ENCODE results near the gene LSP1.

The LSP1 gene

DNA sequence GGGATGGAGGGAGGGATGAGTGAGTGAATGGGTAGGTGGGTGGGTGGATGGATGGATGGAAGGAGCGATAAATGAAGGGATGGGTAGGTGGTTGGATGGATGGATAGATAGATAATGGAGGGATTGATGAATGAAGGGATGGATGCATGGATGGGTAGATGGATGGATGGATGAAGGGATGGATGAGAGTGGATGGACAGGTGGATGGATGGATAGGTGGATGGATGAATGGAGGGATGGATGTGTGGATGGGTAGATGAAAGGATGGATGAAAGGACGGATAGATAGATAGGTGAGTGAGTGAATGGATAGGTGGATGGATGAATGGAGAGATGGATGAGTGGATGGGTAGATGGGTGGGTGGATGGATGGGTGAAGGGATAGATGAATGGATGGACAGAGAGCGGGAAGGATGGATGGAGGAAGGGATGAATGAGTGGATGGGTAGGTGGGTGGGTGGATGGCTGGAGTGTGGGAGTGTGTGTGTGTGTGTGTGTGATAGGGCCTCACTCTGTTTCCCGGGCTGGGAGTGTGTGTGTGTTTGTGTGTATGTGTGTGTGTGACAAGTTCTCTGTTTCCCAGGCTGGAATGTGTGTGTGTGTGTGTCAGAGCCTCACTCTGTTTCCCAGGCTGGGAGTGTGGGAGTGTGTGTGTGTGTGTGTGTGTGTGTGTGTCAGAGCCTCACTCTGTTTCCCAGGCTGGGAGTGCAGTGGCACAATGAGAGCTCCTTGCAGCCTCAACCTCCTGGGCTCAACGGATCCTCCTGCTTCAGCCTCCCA lies 40.9 kb downstream of the LSP1 start:
- DNase-seq: no peak

DNA sequence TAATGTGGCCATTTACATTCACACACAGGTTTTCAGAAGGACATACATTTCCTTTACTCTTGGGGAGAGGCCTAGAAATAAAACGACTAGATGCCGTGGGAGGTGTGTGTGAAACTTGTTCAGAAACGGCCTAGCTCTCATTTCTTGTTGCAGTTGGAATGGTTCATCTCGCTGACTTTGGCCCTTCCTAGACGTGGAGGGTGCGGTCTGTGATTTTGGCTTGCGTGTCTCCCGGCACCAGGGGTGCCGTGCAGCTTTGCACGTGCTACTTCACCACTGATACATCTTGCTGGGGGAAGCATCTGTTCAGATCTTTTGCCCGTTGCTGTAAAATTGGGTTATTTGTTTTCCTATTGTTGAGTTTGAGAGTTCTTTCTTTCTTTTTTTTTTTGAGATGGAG lies 41.9 kb downstream of the LSP1 start:
- DNase-seq: no peak

DNA sequence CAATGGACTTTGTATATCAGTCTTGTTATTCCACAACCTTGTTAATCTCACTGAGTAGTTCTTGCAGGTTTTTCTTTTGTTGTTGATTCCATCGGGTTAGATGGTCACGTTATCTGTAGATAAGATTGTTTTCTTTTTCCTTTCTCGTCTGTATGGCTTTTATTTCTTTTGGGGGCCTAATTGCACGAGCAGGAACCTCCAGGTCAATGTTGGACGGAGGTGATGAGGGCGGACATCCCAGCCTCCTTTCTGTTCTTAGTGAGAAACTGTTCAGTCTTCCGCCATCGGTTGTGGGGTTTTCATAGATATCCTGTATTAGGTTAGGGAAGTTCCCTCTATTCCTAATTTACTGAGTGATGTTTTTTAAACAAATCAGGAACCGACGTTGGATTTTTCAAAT lies 43.6 kb downstream of the LSP1 start:
- DNase-seq: no peak

DNA sequence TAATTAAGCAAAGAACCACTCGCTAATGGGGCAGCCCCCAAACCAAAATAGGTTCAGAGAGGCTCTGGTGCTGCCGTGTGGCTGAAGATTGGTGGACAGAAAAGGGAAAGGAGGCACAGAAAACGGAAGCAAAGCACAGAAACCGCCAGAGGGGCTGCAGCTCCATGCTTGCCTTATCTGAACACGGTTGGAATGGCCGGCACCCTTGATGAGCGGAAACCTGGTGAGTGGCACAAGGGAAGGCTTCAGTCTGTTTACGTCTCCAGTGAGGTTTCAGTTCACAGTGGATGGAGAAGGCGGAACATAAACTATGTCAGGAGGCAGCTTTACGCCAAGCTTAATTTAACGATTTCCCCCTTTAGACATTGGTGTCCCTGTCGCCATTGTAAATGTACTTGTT lies 44.0 kb downstream of the LSP1 start:
- no peak for DNase-seq

DNA sequence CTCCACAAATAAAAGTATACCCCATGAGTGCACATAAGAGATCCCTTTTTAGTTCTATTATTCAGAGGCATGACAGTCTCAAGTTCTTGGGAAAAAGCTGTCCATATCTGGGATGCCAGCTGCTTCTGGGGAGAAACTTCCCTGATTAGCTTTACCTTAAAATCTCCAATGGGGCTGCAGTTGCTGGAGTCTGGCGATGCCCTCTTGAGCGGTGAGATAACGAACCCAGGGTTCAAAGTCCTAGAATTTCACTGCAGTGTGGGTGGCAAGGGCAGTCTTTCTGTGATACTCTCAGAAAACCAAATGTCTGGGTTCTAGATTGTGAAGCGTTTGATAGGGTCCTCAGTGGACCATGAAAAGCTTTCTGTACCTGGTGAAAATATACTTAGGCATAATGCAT lies 46.2 kb downstream of the LSP1 start:
- no peak for DNase-seq

DNA sequence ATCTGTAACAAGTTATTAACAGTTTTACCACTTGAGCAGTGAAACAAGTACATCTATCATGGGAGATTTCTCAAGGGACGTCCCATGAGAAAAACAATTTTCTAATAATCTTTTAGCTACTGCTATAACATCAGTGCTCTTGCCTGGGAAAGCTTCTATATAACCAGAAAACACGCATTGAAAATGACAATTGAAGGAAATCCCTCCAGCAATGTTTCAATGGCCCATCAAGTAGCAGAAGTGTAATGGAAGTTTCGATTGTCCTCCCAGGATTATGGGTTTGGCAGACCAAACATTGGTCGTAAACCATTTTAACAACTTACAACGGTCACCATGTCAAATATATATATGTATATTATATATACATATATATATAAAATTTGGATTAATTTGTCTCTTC lies 46.8 kb downstream of the LSP1 start:
- DNase-seq: no peak

DNA sequence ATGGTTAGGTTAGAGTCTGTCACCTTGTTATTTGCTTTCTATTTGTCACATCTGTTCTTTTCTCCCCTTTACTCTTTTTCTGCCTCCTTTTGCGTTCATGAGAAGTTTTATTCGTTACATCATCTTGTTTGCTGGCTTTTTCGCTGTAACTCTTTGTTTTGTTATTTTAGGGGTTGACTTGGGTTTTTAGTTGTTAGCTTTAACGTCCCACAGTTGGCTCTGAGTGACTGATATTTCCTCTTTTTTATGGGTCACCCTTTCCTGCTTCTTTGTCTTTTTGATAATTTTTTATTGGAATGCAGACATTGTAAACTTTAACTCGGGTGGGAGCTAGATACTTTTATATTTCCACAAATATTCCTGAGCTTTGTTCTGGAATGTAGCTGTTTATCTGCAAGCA lies 53.3 kb downstream of the LSP1 start:
- DNase-seq: no peak

DNA sequence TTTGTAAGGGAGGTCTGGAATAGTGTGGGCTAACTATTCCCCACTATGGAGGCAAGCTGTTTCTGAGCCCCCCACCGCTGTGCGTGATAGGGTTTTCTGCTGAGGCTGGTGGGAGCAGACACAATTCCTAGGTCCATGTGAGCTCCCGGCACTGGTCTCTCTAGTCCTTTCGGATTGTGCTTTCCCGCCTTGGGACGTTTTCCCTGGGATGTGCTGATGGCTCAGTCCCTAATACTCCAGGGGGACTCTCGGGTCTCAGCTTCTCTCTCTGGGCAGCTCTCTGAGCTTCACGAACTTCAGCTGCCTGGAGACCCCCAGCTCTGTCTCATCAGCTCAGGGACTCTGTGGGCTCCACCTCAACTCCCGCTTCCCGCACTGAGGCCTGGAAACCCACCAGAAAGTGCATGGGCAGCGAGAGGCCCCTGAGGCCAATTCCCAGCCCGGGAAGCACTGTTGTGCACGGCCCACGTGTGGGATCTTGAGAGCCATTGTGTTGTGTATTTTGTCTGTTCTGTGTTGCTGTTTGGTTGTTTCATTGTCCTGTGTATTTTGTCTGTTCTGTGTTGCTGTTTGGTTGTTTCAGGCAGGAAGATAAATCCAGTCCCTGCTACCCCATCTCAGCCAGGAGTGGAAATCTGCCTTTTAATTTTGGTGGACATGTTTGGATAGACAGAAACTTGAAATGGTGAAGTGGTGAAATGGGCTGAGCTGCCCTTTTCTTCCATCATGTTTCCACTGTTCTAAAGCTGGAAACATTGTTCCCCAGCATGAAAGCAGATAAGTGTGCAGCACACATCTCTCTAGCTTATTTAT lies 53.9 kb downstream of the LSP1 start:
- no peak for DNase-seq

DNA sequence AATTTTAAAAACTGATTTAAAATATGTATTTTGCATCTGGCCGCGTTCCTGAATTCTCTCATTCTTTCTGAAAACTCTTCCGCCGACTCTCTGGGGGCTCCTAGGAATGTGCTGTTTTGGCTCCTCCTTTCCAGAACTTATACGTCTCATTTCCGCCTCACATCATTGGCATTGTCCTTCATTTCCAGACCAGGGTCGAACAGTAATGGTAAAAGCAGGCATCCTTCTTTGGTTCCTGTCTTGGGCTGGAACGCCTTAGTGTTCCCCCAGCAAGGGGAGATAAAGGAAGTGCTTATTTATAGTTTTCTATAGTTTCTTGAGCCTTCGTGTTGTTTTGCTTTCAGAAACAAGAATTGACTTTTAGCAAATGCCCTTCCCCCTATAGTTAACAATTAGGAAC lies 55.7 kb downstream of the LSP1 start:
- peak; percentile 64 for DNase-seq

DNA sequence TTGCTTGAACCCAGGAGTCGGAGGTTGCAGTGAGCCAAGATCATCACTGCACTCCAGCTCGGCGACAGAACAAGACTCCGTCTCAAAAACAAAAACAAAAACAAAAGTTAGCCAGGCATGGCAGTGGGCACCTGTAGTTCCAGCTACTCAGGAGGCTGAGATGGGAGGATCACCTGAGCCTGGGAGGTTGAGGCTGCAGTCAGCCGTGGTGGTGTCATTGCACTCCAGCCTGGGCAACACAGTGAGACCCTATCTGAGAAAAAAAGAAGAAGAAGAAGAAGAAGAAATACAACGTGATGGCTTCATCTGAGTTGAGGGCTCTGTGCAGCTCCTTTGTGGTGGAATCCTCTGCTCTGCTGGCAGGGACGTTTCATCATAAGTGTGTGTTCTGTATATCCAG lies 56.6 kb downstream of the LSP1 start:
- DNase-seq: no peak

DNA sequence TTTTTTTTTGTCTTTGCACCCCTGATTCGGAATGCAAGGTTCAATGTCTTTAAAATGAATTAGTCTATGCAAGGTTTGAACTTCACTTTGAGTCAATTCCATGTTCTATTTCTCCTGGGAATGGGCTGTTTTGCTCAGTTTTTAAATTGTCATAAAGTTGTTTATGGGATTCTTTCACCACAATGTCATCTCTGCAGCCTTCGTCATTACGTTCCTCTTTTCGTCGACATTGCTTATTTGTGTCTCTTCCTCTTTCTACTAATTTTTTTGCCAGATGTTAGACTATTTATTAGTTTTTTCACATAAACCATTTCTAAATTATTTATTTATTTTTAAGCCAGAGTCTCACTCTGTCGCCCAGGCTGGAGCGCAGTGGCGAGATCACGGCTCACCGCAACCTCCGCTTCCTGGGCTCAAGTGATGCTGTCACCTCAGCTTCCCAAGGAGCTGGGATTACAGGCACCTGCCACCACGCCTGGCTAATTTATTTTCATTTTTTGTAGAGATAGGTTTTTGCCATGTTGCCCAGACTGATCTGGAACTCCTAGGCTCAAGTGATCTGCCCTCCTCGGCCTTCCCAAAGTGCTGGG lies 59.5 kb downstream of the LSP1 start:
- no peak for DNase-seq

DNA sequence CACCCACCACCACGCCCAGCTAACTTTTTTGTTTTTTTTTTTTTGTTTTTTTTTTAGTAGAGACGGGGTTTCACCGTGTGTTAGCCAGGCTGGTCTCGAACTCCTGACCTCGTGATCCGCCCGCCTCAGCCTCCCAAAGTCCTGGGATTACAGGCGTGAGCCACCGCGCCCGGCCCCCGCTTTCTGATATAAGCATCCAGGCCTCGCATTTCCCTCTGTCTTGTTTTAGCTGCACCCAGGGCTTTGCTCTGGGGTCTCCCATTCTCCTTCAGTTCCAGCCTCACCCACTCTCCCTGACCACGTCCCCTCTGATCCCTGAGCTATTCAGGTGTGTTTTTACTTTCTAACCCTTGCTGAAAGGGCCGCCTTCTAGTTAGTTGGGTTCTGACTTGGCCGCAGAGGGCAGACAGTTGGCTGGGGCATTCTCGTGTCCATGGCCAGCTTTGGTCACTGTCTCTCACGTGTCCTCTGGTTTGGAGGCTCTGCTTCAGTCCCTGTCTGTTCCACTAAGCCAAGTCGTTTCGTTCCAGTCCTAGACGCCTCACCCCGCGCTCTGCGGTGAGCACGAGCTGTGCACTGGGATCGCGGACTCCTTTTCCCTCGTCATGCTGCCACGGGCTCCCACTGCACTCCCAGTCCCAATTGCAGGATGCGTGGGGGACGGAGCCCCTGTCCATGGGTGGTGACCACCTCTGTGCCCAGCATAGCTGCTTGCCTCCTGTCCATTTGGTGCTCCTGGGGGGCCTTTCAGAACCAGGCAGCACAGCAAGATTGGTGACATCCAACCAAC lies 60.6 kb downstream of the LSP1 start:
- DNase-seq: no peak

DNA sequence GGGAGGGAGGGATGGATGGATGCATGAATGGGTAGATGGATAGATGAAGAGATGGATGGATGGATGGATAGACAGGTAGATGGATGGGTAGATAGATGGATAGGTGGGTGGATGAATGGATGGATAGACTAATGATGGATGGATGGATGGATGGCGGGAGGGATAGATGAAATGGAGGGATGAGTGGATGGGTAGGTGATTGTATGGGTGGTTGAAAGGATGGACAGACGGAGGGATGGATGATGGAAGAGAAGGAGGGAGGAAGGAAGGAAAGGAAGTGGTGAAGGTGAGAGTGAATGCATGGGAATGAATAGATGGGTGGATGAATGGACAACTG lies 62.9 kb downstream of the LSP1 start:
- DNase-seq: no peak

DNA sequence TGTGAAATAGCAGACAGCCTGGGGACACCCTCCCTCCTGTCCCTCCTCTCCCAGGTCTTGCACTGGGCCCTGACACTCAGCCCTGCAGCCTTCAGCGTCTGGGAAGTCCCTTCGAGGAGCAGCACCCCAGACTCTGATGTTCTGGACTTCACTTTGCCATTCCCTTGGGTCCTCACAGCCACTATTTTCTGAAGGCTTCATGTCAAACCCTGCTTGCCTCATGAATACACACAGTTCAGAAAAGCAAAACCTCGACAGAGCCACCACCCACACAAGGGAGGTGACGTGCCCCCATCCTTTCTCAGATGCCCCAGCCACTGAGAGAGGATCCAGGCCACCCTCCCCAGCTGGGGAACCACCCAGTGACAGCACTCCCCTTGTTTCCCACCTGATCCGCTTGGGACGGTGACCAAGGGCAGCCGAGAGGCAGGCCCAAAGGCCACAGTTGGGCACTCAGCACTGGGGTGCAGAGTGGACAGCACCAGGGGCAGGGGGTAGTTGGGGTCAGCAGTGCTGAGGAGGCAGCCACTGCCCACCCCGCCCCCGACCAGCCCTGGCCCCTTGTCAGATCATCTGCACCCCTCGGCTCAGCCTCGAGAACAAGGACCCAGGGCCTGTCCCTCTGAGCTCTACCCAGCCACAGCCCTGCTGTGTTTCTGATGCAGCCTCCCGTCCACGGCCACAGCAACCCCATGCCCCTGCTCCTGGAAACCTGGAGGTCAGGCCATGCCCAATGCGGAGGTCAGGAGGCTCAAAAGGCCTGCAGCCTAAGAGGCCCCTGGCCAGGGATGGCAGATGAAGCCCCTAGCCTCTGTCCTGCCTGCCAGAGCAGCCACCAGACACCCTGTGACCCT lies 63.5 kb downstream of the LSP1 start:
- no peak for DNase-seq

DNA sequence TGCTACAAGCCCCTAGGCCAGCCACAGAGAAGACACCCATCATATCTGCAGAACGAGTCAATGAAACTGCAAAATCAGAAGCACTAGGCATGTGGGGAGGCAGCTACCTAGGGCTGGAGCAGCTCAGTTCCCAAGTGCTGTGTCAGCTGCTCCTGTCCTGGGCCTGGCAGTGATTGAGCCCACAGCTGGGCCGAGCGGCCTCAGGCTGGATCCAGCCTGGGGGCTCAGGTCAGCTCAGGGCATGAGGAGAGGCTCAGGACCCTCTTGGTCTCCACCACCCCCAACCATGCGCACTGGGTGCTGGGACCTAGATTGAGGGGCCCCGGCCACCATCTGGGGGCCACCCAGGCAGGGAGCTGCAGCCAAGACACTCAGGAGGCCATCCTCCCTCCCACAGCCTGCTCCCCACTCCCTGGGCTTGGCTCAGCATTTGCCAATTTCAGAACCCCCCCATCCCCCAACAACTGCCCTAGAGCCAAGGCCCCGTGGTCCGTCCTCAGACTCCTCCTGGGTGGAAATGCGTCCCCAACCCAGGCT lies 64.2 kb downstream of the LSP1 start:
- DNase-seq: no peak

DNA sequence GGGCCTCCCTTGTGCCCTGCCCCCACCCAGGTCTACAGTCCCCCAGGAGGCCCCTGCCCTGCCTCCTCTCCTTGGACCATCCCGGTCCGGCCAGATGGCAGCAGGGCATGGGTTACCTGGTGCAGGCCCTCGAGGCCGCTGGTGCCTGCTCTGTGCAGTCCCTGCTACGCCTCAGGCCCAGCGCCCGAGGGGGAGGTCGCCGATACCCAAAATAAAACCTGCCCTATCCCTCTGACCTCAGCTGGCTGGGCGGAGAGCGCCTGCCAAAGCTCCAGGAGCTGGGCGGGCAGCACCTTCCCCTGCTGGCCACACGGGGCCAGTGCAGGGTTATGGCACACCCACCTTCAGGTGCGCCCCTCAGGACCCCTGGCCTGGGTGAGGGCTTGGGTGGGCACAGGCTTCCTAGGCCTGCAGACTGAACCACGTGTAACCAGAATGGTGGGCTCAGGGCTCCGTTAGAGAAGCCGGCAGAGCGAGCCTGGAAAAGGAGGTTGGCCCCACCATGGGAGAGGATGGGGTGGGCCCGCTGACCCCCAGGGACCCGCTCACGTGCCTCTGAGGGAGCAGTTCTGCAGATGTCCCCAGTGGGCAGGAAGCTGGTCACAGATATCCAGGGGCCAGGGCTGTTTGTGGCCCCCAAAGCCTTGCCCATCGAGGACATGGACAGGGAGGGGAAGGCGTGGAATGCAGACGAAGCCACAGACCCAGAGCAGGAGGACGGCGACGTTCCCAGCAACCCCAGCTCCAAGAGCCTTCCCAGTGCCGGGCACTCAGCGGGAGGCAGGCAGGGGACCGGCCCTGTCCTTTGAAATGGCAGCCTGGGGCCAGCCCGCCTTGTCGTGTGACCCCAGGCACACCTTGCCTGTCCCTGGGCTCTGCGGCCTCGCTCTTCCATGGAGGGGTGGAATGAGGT lies 64.9 kb downstream of the LSP1 start:
- no peak for DNase-seq

DNA sequence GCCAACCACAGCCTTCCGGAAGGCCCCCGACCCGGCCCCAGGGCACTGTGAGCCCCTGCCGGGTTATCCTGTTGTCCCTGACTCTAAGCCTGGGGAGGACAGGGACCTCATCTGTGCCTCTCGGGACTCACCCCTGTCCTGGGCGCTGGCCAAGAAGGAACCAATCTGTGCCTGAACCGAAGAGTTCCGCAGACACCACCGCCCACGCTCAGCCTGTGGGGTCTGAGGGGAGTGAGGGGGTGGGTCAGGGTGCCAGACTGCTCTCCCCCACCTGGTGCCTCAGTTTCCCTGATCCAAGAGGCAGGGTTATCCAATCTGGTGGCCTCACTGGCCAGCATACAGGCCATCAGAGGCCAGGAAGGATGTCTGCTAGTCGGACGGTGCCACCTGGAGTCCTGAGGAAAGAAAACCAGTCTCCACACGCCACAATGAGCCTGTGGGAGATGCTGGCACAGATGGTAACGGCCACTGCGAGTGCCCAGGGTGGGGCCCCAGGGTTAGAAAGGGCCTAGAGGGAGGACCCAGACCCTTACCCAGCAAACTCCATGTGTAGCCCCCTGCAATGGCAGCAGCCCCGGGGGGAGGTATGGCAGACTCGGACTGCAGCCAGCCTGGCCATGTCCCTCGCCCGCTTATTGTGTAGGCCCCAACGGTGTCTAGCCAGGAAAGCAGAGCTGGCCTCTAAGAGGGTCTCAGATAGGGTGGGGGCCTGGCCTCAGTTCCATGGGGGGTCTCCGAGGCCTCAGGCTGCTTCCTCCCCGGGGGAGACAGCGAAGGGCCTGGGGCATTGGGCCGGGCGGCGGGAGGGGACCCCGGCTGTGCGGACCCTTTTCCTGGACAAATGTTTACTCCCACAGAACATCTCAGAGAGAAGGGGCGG lies 65.8 kb downstream of the LSP1 start:
- no peak for DNase-seq

DNA sequence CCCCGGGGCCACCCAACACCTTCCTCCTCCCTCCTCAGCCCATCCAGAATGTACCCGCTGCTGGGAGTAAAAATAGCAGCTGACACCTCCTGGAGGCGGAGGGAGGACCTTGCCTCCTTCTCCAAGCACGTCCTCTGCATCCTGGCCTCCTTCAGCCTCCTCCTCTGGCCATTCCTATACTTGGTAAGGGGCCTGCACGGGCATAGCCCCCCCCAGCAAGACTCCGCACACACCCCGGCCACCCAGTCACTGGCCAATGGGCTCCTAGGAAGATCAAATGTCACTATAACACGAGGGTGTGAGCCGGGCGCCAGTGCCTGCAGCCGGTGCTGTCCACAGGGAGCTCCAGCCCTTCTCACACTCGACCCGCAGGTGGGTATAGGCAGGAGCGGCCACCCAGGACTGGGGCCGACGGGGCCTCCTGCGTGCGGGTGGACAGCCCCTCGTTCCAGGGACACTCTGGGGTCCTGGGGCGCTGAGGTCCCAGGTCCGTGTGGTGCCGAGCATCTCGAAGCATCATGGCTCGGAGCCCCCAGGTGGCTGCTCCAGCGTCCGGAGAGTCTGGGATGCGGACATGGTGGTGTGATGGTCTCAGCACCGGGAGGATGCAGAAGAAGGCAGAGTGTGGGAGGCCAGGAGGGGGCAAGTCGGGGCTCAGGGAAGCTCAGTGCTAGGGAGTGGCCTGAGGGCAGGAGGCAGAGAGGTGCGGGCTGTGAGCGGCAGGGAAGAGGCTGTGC lies 66.7 kb downstream of the LSP1 start, which contains the start of gene TNNT3:
TNNT3 (plus strand) TSS at position 313 of the 737 bp plus-strand sequence. CDS start 3,172 bp downstream, outside the sequence.
- no peak for DNase-seq
